ENCODE measurements around the gene LRRC10B.

Gene LRRC10B

GRCh38 chr11:61542705-61543104, 34.2 kb downstream of the LRRC10B start:
- in situ Hi-C loops (cut with MboI; ENCODE audit: low sequenced_read_pairs) = no loop called here

GRCh38 chr11:61543606-61544306, 35.2 kb downstream of the LRRC10B start:
- in situ Hi-C loops (cut with MboI; ENCODE audit: low sequenced_read_pairs) = no loop called here

GRCh38 chr11:61544466-61544865, 35.9 kb downstream of the LRRC10B start:
- in situ Hi-C loops (cut with MboI; ENCODE audit: low sequenced_read_pairs) = no loop called here

- in situ Hi-C loops (cut with MboI; ENCODE audit: low sequenced_read_pairs) = no loop called here
These were observed 36.8 kb downstream of the LRRC10B start for GRCh38 chr11:61545341-61545740.

GRCh38 chr11:61545921-61546320, 37.4 kb downstream of the LRRC10B start:
- in situ Hi-C loops (cut with MboI; ENCODE audit: low sequenced_read_pairs) = no loop called here

- in situ Hi-C loops (cut with MboI; ENCODE audit: low sequenced_read_pairs) = no loop called here
These were observed 38.1 kb downstream of the LRRC10B start for GRCh38 chr11:61546663-61547062.

- in situ Hi-C loops (cut with MboI; ENCODE audit: low sequenced_read_pairs) = no loop called here
These were observed 38.7 kb downstream of the LRRC10B start for GRCh38 chr11:61547246-61547645.

GRCh38 chr11:61549177-61549576, 40.6 kb downstream of the LRRC10B start:
- in situ Hi-C loops (cut with MboI; ENCODE audit: low sequenced_read_pairs) = no loop called here

GRCh38 chr11:61549662-61550568, 41.4 kb downstream of the LRRC10B start:
- in situ Hi-C loops (cut with MboI; ENCODE audit: low sequenced_read_pairs) = no loop called here

- in situ Hi-C loops (cut with MboI; ENCODE audit: low sequenced_read_pairs) = no loop called here
These were observed 42.2 kb downstream of the LRRC10B start for GRCh38 chr11:61550665-61551227.

GRCh38 chr11:61551634-61552033, 43.1 kb downstream of the LRRC10B start:
- in situ Hi-C loops (cut with MboI; ENCODE audit: low sequenced_read_pairs) = no loop called here

- in situ Hi-C loops (cut with MboI; ENCODE audit: low sequenced_read_pairs) = no loop called here
These were observed 43.6 kb downstream of the LRRC10B start for GRCh38 chr11:61552108-61552635.

GRCh38 chr11:61553373-61554171, 45.0 kb downstream of the LRRC10B start:
- in situ Hi-C loops (cut with MboI; ENCODE audit: low sequenced_read_pairs) = no loop called here

GRCh38 chr11:61554172-61554988, 45.8 kb downstream of the LRRC10B start:
- in situ Hi-C loops (cut with MboI; ENCODE audit: low sequenced_read_pairs) = no loop called here

GRCh38 chr11:61555051-61555969, 46.8 kb downstream of the LRRC10B start:
- in situ Hi-C loops (cut with MboI; ENCODE audit: low sequenced_read_pairs) = no loop called here

- in situ Hi-C loops (cut with MboI; ENCODE audit: low sequenced_read_pairs) = no loop called here
These were observed 47.4 kb downstream of the LRRC10B start for GRCh38 chr11:61555978-61556377.

- in situ Hi-C loops (cut with MboI; ENCODE audit: low sequenced_read_pairs) = no loop called here
These were observed 48.1 kb downstream of the LRRC10B start for GRCh38 chr11:61556621-61557020.

All from HL-60/S4 (cell line).